Esophagus muscularis mucosa (tissue), 3 donors: ENCODE data around the gene ASAP3.

Source experiments
- POLR2AphosphoS5 ChIP-seq, 2 donors: sonication (generic); formaldehyde crosslinking; IDR thresholded peaks; one replicate each; pipeline ENCODE4 v1.6.1; 2017; ENCODE audit warnings: antibody characterized with exemption in 2 of 2
- TF ChIP-seq, protein P1 (sequence below), 3 experiments: fragments of 200-600 bp in 2 of 3; fragments of 450-650 bp in 1 of 3; sonication (generic) in 2 of 3; IDR thresholded peaks; one replicate each; pipeline ENCODE4 v1.5.1; 2017 to 2019; ENCODE audit warnings: antibody characterized with exemption in 3 of 3, mild to moderate bottlenecking in 2 of 3, moderate library complexity in 1 of 3

DNA sequence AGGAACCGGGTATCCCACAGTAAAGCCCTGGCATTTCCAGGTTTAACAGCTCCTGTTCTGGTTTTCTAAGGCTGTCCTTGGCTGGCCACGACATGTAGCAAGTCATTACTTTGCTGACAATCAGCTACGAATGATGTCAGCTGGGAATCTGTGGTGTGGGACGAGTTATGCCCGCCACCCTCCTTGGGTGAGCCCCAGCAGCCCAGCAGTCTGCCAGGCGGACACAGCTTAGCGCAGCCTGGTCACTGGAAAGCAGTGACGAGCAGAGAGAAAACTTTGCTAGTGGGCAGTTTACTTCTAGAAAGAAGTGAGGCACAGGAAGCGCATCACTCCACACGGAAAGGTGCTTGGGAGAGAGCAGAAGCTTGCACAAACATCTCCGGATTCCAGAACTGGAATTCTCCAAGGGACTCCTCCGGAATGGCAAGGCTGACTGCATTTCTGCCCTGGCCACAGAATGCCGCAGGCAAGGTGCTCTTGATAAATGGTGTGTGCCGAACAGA, 98.8 kb downstream of the ASAP3 start:
- TF ChIP-seq POLR2AphosphoS5 (IDR thresholded peaks at IDR 0.05): no peak
- TF ChIP-seq, protein P1, sequence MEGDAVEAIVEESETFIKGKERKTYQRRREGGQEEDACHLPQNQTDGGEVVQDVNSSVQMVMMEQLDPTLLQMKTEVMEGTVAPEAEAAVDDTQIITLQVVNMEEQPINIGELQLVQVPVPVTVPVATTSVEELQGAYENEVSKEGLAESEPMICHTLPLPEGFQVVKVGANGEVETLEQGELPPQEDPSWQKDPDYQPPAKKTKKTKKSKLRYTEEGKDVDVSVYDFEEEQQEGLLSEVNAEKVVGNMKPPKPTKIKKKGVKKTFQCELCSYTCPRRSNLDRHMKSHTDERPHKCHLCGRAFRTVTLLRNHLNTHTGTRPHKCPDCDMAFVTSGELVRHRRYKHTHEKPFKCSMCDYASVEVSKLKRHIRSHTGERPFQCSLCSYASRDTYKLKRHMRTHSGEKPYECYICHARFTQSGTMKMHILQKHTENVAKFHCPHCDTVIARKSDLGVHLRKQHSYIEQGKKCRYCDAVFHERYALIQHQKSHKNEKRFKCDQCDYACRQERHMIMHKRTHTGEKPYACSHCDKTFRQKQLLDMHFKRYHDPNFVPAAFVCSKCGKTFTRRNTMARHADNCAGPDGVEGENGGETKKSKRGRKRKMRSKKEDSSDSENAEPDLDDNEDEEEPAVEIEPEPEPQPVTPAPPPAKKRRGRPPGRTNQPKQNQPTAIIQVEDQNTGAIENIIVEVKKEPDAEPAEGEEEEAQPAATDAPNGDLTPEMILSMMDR (IDR thresholded peaks at IDR 0.05): no peak
